Measurements from ENCODE around the gene C2. TPM values are rescaled to one million over a fixed set of nuclear protein-coding genes. Genes with fewer than 3 reads are reported as not detected.

The C2 gene
- total and polyA plus RNA-seq, 12 donors, result 4.6 to 107 (median 36.2) TPM

DNA sequence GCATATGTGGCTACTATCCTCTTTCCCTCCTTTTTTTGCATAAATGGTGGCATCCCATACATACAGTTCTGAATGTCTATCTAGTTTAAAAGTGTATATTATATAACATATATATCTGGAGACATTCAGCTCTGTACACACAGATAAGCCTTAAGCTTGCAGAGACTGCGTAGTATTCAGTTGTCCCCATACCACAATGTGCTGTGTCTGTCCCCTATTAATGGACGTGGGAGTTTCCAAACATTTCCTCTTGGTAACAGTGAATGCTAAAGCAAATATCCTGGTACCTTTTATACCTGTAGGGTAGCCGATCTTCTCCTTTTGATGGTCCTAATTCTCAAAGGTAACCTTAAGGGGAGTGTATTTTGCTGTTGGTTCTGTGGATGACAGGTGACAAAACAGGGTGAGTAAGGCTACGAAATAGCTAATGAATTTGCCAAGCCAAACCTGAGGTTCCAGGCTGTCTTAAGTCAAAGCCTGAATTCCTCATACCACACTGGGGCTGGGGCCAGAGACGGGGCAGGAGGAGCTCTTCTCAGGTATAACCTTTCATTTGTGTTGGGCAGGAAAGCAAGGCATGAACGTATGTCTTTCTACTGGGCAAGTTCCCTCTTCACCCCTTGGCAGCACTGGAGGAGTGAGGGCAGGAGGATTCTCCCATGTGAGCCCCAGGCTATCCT lies 7.8 kb upstream of the C2 start:
- TF ChIP-seq CTCF (IDR thresholded peaks at IDR 0.05) (no peak), POLR2A (IDR thresholded peaks at IDR 0.05) (no peak)
- no peak for DNase-seq
- Histone ChIP-seq H3K9me3 (replicated peaks in 1 of 3) (no peaks in the 10 kb centered on the region), H3K27me3 (no peaks in the 10 kb centered on the region), H3K27ac (no peak overlapping the region), H3K4me3 (no peak overlapping the region), H3K4me1 (replicated peaks in 1 of 2) (no peaks in the 10 kb centered on the region), H3K36me3 (replicated peaks in 1 of 2) (no peaks in the 10 kb centered on the region)
- 82 to 90% (median 87%) methylated on average over 5 to 6 of the region's 6 CpGs for WGBS, 4 donors
- intact Hi-C loops (cut with DNase I), result no loop called here

GRCh38 chr6:31920811-31921210 lies 6.7 kb upstream of the C2 start:
- Histone ChIP-seq H3K9me3 (replicated peaks in 1 of 3) (no peaks in the 10 kb centered on the region), H3K4me3 (no peak overlapping the region), H3K36me3 (replicated peaks in 1 of 2) (no peaks in the 10 kb centered on the region), H3K4me1 (replicated peaks in 1 of 2) (no peaks in the 10 kb centered on the region), H3K27ac (no peak overlapping the region), H3K27me3 (no peaks in the 10 kb centered on the region)
- intact Hi-C loops (cut with DNase I), result no loop called here
- 56 to 81% (median 70%) methylated on average over 1 to 2 of the region's 2 CpGs for WGBS, 4 donors
- TF ChIP-seq POLR2A (IDR thresholded peaks at IDR 0.05), result no peak
- TF ChIP-seq CTCF (IDR thresholded peaks at IDR 0.05), result no peak
- DNase-seq, result no peak

- TF ChIP-seq POLR2A (IDR thresholded peaks at IDR 0.05) (no peak), CTCF (IDR thresholded peaks at IDR 0.05) (no peak)
- 16 to 33% (median 20%) methylated on average over 5 of the region's 5 CpGs for WGBS, 4 donors
- Histone ChIP-seq H3K4me1 (replicated peaks in 1 of 2) (no peaks in the 10 kb centered on the region), H3K4me3 (no peak overlapping the region), H3K27me3 (no peaks in the 10 kb centered on the region), H3K36me3 (replicated peaks in 1 of 2) (no peaks in the 10 kb centered on the region), H3K9me3 (replicated peaks in 1 of 3) (no peaks in the 10 kb centered on the region), H3K27ac (no peak overlapping the region)
- intact Hi-C loops (cut with DNase I), result no loop called here
- peak in 1 of 7 donors; percentile 49 for DNase-seq
These were observed 4.6 kb upstream of the C2 start for GRCh38 chr6:31922942-31923341.

DNA sequence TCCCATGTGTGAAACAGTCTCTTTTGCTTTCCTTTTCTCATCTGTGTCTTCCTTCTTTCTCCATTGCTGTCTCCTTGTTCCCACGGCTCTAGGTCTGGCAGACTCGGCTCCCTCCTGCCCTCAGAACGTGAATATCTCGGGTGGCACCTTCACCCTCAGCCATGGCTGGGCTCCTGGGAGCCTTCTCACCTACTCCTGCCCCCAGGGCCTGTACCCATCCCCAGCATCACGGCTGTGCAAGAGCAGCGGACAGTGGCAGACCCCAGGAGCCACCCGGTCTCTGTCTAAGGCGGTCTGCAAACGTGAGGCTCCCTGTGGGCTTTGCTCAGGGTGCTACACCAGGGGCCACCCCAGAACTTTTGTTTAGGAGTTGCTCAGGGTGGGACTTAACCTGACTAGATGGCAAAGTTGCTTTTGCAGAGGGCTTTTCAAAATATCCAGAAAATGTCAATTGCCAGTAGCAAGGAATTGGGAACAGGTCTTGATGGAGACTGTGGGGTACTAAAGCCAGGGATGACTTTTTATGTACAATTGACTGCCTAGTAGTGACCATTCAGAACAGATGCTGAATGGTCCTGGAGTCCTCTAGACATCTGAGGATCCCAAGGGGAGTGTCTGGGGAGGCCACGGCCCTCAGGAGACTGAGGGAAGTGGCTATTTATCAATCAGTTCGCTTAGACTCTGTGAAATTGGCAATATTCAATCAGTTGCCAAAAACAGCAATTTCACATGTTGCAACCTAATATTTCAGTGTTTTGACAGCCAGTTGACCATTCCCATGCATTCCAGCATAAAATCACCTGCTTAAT lies 550 bp downstream of the C2 start:
- no peaks in the 10 kb centered on the region for H3K27me3 ChIP-seq
- DNase-seq, result no peak
- H3K36me3 ChIP-seq (replicated peaks in 1 of 2), result no peaks in the 10 kb centered on the region
- H3K27ac ChIP-seq, result no peak overlapping the region
- no peaks in the 10 kb centered on the region for H3K4me1 ChIP-seq (replicated peaks in 1 of 2)
- 74 to 81% (median 78%) methylated on average over 6 to 11 of the region's 11 CpGs for WGBS, 4 donors
- no peaks in the 10 kb centered on the region for H3K9me3 ChIP-seq (replicated peaks in 1 of 3)
- intact Hi-C loops (cut with DNase I), result no loop called here
- TF ChIP-seq POLR2A (IDR thresholded peaks at IDR 0.05), result no peak
- peak in 1 of 6 experiments; percentile 6 for TF ChIP-seq CTCF (IDR thresholded peaks at IDR 0.05)
- H3K4me3 ChIP-seq, result peak overlapping the region in 1 of 4 donors; percentile 35

All from adrenal gland (tissue), 12 donors.